Transverse colon (tissue), 4 donors: ENCODE measurements around the gene NTRK3. TPM values are rescaled to one million over a fixed set of nuclear protein-coding genes. Genes with fewer than 3 reads are reported as not detected.
"Not testable (repeated sequence)": the region's sequence is repeated elsewhere in the genome, so short reads cannot be mapped to it uniquely, and the experiment has no call there.

Experiments
- DNase-seq: peaks from one replicate; pipeline ENCODE4 v3.0.0-alpha.2; 2019
- H3K27ac ChIP-seq, 4 donors: fragments of 200-600 bp; sonication (generic); 2 replicates each; pipeline ENCODE4 v1.5.1; 2016 to 2018; ENCODE audit warnings: inconsistent platforms in 4 of 4
- H3K27me3 ChIP-seq: fragments of 200-600 bp; sonication (generic); 2 replicates; pipeline ENCODE4 v1.5.1; 2017; ENCODE audit warnings: inconsistent platforms
- H3K36me3 ChIP-seq, 4 donors: fragments of 200-600 bp; sonication (generic); 2 replicates each; pipeline ENCODE4 v1.5.1; 2017 to 2019; ENCODE audit warnings: inconsistent platforms in 4 of 4
- H3K4me1 ChIP-seq, 4 donors: fragments of 200-600 bp; sonication (generic); 2 replicates each; pipeline ENCODE4 v1.5.1; 2017 to 2020; ENCODE audit warnings: inconsistent platforms in 4 of 4
- H3K4me3 ChIP-seq, 4 donors: fragments of 200-600 bp; sonication (generic); 1 replicate in 1 of 4; 2 replicates in 3 of 4; pipeline versions ENCODE4 v1.5.1 to v1.6.1; 2017 to 2019; ENCODE audit warnings: inconsistent platforms in 4 of 4
- H3K9me3 ChIP-seq, 2 donors: fragments of 200-600 bp; sonication (generic); 2 replicates each; pipeline ENCODE4 v1.5.1; 2017 to 2019; ENCODE audit warnings: inconsistent platforms in 2 of 2
- CTCF ChIP-seq, 5 experiments: fragments of 200-600 bp in 3 of 5; fragments of 450-650 bp in 2 of 5; sonication (generic) in 3 of 5; IDR thresholded peaks; 1 replicate in 2 of 5; 2 replicates in 3 of 5; pipeline ENCODE4 v1.5.1; 2016 to 2017; ENCODE audit warnings: antibody characterized with exemption in 5 of 5, inconsistent platforms in 3 of 5, mild to moderate bottlenecking in 2 of 5, moderate library complexity in 1 of 5
- EP300 ChIP-seq: sonication (generic); formaldehyde crosslinking; IDR thresholded peaks from one replicate; pipeline ENCODE4 v1.6.1; 2017; ENCODE audit warnings: antibody characterized with exemption, low read depth
- POLR2A ChIP-seq: fragments of 450-650 bp; IDR thresholded peaks from one replicate; pipeline ENCODE4 v1.6.1; 2016; ENCODE audit warnings: antibody characterized with exemption, mild to moderate bottlenecking, moderate library complexity
- POLR2AphosphoS5 ChIP-seq, 3 donors: sonication (generic); formaldehyde crosslinking; IDR thresholded peaks; one replicate each; pipeline ENCODE4 v1.6.1; 2016; ENCODE audit warnings: antibody characterized with exemption in 3 of 3
- WGBS, 2 donors: methylation state at CpG; one replicate each; pipeline ENCODE4 v1.1.5; 2018; ENCODE audit warnings: low coverage in 1 of 2; 5-methylcytosine and 5-hydroxymethylcytosine counted together
- in situ Hi-C, 4 donors: fragments of 200-750 bp; cut with MboI; loops; one replicate each; pipeline versions ENCODE4 v1.15.0 to v1.15.1; 2017; ENCODE audit warnings: low sequenced_read_pairs in 3 of 4, low pct_ligation_motif_present in 1 of 4, low pct_unique_long_range_greater_than_20kb in 1 of 4
- intact Hi-C: fragments of 100-400 bp; cut with DNase I; formaldehyde crosslinking; loops from one replicate; pipeline ENCODE4 v1.15.1; 2023; ENCODE audit warnings: low total_unique reads
- total RNA-seq, 4 donors: library from RNA; depleted of rRNA; stranded (reverse); fragments of >200 nt; gene quantifications; one replicate each; pipeline ENCODE4 v1.1.0, GENCODE V29; 2016

The NTRK3 gene
- total RNA-seq, 4 donors from 2014 or later = 1.1 to 2.8 (median 2.4) TPM

- Histone ChIP-seq H3K4me1 (no peaks in the 10 kb centered on the region), H3K27me3 (no peaks in the 10 kb centered on the region), H3K27ac (no peak overlapping the region), H3K9me3 (no peaks in the 10 kb centered on the region), H3K4me3 (no peak overlapping the region), H3K36me3 (no peaks in the 10 kb centered on the region)
- WGBS, 2 donors = 40 to 74% methylated on average over 2 to 5 of the region's 5 CpGs
- intact Hi-C loops (no loop called here), in situ Hi-C loops (no loop called here)
- TF ChIP-seq CTCF (IDR thresholded peaks at IDR 0.05) = no peak
- no peak for TF ChIP-seq POLR2AphosphoS5 (IDR thresholded peaks at IDR 0.05)
- TF ChIP-seq EP300 = no peak
- no peak for TF ChIP-seq POLR2A
- no peak for DNase-seq
Observed at GRCh38 chr15:88035381-88035780, 221.2 kb downstream of the NTRK3 start.

- H3K36me3 ChIP-seq, DNase-seq, H3K9me3 ChIP-seq, H3K4me3 ChIP-seq, H3K4me1 ChIP-seq, in situ Hi-C loops, H3K27ac ChIP-seq, intact Hi-C loops, H3K27me3 ChIP-seq: not testable (repeated sequence)
- 84 to 97% methylated on average over 5 of the region's 5 CpGs for WGBS, 2 donors
Observed at GRCh38 chr15:88033421-88033820, 223.1 kb downstream of the NTRK3 start.

GRCh38 chr15:88032787-88033186, 223.8 kb downstream of the NTRK3 start:
- Histone ChIP-seq H3K27me3 (no peaks in the 10 kb centered on the region), H3K9me3 (no peaks in the 10 kb centered on the region), H3K4me1 (no peaks in the 10 kb centered on the region), H3K36me3 (no peaks in the 10 kb centered on the region), H3K4me3 (no peak overlapping the region), H3K27ac (no peak overlapping the region)
- WGBS, 2 donors = 95 to 100% methylated on average over 1 to 12 of the region's 13 CpGs
- intact Hi-C loops (no loop called here), in situ Hi-C loops (no loop called here)
- TF ChIP-seq CTCF (IDR thresholded peaks at IDR 0.05) (no peak), POLR2AphosphoS5 (IDR thresholded peaks at IDR 0.05) (no peak), EP300 (no peak), POLR2A (no peak)
- DNase-seq = no peak

- in situ Hi-C loops (no loop called here), intact Hi-C loops (no loop called here)
- Histone ChIP-seq H3K4me1 (no peaks in the 10 kb centered on the region), H3K9me3 (no peaks in the 10 kb centered on the region), H3K4me3 (no peak overlapping the region), H3K27me3 (no peaks in the 10 kb centered on the region), H3K36me3 (no peaks in the 10 kb centered on the region), H3K27ac (no peak overlapping the region)
- no peak for TF ChIP-seq EP300
- TF ChIP-seq CTCF (IDR thresholded peaks at IDR 0.05) = no peak
- TF ChIP-seq POLR2A = no peak
- no peak for TF ChIP-seq POLR2AphosphoS5 (IDR thresholded peaks at IDR 0.05)
- 40 to 55% methylated on average over 1 to 2 of the region's 2 CpGs for WGBS, 2 donors
- DNase-seq = no peak
Observed at GRCh38 chr15:88031461-88031860, 225.1 kb downstream of the NTRK3 start.

- H3K27me3 ChIP-seq = no peaks in the 10 kb centered on the region
- H3K4me1 ChIP-seq = no peaks in the 10 kb centered on the region
- H3K9me3 ChIP-seq = no peaks in the 10 kb centered on the region
- intact Hi-C loops (no loop called here), in situ Hi-C loops (no loop called here)
- WGBS, 2 donors = 64 to 80% methylated on average over 1 to 2 of the region's 2 CpGs
- TF ChIP-seq POLR2A (no peak), POLR2AphosphoS5 (IDR thresholded peaks at IDR 0.05) (no peak), EP300 (no peak), CTCF (IDR thresholded peaks at IDR 0.05) (no peak)
- no peak for DNase-seq
- no peak overlapping the region for H3K27ac ChIP-seq
- H3K36me3 ChIP-seq = no peaks in the 10 kb centered on the region
- no peak overlapping the region for H3K4me3 ChIP-seq
Observed at GRCh38 chr15:88029696-88030095, 226.8 kb downstream of the NTRK3 start.
